ENCODE data around the gene ZDHHC19.
"Not testable (repeated sequence)": the region's sequence is repeated elsewhere in the genome, so short reads cannot be mapped to it uniquely, and the experiment has no call there.

Gene ZDHHC19

GRCh38 chr3:196175722-196176121 is 35.5 kb downstream of the ZDHHC19 start:
- no peak for DNase-seq

- no peak for DNase-seq
These were observed 36.0 kb downstream of the ZDHHC19 start for GRCh38 chr3:196175116-196175625.

DNA sequence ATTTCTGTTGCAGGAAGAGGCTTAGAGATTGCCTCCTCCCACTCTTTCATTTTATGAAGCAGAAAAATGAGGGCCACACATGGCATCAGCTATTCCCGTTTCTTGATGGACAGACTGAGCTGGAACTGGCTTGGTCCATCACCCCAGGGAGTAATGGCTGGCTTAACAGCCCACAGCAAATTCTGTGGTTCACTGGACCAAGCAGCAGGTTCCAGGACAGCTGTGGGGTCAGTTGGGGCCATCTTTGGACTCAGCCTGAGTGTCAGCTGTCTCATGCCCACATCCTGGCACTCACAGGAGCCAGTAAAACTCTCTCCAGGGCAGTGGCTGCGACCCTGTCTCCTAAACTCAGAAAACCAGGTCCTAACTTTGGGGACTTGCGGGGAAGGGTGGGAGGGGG is 36.5 kb downstream of the ZDHHC19 start:
- DNase-seq = no peak

GRCh38 chr3:196170296-196170695 is 40.9 kb downstream of the ZDHHC19 start:
- DNase-seq = not testable (repeated sequence)

DNA sequence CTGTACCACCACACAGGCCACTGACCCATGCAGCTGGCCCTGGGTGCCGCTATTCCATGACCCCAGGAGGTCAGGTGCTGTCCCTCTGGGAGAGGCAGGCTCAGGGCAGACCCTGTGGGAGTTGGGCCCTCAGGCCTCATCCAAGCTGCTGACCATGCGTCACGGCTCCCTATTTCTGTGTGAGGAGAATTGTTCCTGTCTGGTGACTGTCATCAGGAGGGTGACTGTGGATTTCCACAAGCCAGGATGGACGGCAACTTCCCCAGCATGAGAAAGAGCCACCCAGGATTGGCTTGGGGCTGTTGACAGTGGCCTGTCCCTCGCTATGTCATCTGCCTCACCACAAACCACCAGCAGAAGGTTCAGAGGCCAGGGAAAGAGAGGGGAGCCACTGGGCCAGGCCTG is 41.4 kb downstream of the ZDHHC19 start:
- DNase-seq = no peak

DNA sequence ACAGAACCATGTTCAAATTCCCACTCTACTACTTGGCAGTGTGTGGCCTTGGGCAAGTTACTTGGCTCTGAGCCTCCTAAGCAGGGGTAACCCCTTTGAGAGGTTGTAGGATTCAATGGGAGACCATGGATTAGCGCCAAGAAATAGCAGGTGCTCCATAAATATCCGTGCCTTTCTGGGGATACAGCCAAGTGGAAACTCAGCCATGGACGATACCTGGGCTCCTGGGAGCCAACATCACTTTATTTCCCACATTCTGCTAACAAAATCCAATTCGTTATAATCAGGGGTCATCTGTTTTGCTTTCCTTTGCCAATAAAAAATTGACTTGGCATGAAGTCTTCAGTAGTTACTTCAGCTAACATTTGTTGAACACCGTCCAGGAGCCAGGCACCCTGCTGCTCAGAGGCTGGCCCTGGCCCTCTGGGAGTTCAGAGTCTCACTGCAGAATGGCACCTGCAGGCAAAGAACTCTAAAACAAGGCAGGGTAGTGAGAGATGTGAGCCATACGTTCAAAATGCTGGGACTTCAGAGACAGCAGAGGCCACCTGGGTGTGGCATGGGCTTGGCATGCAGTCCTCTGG is 42.3 kb downstream of the ZDHHC19 start:
- no peak for DNase-seq

DNA sequence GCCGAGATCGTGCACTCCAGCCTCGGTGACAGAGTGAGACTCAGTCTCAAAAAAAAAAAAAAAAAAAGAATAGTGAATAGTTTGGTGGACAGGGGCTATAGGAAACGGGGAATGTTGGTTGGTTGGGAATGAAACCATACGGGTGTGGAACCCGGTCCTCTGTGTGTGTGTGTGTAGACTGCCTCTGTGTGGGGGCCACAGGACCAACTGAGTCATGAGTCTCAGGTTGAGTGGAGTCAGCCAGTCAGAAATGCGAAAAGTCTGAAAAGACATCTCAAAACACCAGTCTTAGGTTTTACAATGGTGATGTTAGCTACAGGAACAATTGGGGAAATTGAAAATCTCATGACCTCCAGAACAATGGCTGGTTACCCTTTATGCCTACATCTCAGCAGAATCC is 44.5 kb downstream of the ZDHHC19 start:
- DNase-seq = no peak

DNA sequence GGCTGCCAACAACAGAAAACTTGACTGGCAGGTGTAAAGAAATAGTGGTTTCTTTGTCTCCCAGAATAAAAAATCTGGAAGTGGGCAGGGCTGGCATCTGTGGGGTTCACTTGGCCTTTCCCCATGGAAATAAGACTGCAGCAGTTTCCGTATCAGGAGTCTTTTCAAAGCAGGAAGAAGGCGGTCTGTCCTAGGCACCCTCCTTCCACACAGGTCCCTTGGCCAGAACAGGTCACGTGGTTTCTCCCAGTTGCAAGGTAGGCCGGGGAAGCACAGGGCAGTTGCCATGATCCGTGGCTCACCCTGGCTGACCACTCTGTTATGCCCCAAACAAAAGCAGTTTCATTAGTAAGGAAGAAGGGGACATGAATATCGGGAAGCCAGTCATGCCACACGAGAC is 45.4 kb downstream of the ZDHHC19 start:
- no peak for DNase-seq

DNA sequence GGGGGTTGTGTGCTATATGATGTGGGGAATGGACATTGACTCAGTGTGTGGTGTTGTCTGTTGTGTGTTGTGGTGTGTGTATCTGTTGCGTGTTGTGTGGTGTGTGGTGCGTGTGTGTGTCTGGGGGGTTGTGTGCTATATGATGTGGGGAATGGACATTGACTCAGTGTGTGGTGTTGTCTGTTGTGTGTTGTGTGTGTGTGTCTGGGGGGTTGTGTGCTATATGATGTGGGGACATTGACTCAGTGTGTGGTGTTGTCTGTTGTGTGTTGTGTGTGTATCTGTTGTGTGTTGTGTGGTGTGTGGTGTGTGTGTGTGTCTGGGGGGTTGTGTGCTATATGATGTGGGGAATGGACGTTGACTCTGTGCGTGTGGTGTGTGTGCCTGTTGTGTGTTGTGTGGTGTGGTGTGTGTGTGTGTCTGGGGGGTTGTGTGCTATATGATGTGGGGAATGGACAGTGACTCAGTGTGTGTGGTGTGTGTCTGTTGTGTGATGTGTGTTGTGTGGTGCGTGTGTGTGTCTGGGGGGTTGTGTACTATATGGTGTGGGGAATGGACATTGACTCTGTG is 46.1 kb downstream of the ZDHHC19 start:
- not testable (repeated sequence) for DNase-seq

DNA sequence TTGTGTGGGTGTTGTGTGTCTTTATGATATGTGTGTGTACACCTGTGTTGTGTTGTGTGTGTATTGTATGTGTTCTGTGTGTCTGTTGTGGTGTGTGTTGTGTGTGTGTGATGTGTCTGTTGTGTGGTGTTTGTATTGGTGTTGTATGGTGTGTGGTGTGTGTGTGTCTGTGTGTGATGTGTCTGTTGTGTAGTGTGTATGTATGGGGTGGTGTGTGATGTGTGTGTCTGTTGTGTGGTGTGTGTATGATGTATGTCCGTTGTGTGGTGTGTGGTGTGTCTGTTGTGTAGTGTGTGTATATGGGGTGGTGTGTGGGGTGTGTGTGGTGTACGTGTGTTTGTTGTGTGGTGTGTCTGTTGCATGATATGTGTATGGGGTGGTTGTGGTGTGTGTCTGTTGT is 46.6 kb downstream of the ZDHHC19 start:
- no peak for DNase-seq

DNA sequence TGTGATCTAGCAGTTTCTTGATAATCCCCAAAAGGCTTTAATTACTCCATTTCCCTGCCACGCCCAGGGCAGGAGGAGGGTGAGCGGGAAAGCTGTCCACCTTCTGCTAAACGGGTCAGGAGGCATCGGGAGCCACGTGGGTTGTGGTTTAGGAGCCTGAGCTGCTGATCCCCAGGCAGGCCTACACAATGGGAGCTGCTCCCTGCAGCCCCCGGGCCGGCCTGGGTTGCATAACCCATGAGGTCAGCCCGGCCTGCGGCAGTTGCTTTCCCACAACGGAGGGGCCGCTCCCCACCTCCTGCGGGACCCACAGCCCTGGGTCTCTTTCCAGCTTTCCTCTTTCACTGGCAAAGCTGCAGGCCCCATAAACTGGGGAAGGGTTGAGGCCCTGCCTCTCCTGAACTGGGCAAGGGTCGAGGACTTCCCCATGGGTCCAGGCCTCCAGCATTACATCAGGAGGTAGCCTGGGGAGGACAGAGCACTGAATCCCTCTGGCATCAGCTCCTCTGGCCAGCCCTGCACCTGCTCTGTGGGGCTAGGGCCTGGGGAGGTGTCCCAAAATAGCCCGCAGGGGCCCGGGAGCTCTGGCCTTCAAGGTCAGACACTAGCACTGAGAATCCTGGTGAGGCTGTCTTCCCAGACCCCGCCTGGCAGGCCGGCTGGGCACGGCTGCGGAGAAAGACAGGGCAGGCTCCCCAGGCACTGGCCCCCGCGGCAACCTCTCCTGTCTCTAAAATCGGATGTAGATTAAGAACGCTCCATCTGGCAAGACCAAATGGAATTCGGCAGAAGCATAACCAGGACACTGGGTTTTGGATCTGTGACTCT is 47.3 kb downstream of the ZDHHC19 start:
- no peak for DNase-seq

DNA sequence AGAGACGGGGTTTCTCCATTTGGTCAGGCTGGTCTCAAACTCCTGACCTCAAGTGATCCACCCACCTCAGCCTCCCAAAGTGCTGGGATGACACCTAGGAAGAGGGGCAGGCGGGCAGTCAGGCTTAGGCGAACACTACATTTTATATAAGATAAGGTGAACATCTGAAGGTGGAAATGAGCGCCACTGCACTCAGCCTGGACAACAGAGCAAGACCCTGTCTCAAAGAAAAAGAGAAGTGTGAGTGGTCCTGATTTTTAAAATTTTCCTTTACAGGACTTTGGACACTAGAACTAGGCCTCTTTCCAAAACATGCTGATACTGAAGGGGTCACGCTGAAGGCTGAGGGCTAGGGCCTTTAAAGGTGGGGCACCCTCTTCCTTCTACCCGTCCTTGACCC is 48.0 kb downstream of the ZDHHC19 start:
- no peak for DNase-seq

DNA sequence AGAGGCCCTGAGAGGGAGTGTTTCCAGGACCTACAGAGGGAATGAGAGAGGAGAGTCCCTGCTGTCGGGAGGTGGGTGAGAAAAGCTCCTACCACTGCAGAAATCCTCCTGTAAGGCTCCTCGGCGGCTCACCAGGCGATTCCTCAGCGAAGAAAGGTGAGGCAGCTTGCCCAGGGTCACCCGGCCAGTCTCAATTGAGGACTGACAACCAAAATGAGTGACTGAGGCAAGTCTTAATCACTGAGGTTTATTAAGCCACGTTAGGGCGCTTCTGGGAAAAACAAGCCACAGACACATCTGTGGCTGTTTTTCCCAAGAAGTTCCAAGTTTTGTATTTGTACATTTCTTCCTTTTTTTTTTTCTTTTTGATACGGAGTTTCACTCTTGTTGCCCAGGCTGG is 48.5 kb downstream of the ZDHHC19 start:
- no peak for DNase-seq

- no peak for DNase-seq
These were observed 51.0 kb downstream of the ZDHHC19 start for GRCh38 chr3:196159952-196160804.

DNA sequence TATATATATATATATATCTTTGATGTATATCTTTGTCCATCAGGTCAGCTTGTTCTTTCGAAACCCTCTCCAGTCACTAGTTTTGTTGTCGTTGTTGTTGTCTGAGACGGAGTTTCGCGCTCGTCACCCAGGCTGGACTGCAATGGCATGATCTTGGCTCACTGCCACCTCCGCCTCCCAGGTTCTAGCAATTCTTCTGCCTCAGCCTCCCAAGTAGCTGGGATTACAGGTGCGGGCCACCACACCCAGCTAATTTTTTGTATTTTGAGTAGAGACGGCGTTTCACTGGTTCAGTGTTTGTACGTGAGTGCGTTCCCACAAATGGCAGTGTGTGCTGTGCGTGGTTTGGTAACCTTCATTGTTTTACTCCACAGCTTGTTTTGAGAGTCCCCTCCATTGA is 51.7 kb downstream of the ZDHHC19 start:
- no peak for DNase-seq

DNA sequence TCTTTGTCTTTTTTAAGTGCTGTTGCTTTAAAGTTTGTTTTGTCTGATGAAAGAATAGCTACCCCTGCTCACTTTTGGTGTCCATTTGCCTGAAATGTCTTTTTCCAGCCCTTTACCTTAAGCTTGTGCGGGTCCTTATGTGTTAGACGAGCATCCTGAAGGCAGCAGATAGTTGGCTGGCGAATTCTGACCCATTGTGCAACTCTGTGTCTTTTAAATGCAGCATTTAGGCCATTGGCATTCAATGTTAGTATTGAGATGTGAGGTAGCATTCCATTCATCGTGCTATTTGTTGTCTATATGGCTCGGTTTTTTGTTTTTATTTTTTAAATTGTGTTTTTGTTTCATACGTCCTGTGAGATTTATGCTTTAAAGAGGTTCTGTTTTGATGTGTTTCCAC is 55.0 kb downstream of the ZDHHC19 start:
- DNase-seq = no peak

GRCh38 chr3:196150481-196150880 is 60.7 kb downstream of the ZDHHC19 start:
- DNase-seq = no peak

- no peak for DNase-seq
These were observed 61.3 kb downstream of the ZDHHC19 start for GRCh38 chr3:196149831-196150301.

DNA sequence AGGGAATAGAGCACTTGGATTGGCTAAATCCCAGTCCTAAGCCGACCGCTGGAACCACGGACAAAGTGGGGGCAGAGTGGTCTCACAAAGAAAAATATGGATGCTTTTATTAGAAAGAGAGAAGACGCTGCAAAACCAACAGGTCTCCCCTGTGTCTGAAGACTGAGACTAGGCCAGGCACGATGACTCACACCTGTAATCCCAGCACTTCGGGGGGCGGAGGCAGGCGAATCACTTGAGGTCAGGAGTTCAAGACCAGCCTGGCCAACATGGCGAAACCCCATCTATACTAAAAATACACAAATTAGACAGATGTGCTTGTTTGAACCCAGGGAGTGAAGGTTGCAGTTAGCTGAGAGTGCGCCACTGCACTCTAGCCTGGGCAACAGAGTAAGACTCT is 61.8 kb downstream of the ZDHHC19 start:
- DNase-seq = no peak
